Mesothelial cell of epicardium (in vitro differentiated cells): ENCODE results near the gene CEP83. TPM values are rescaled to one million over a fixed set of nuclear protein-coding genes. Genes with fewer than 3 reads are reported as not detected.

Source experiments
- DNase-seq, 2 experiments: peaks; one replicate each; pipeline ENCODE4 v3.0.0; 2021; ENCODE audit warnings: low spot score in 2 of 2; ENCODE audit not compliant: unreplicated experiment in 2 of 2
- H3K27ac Mint-ChIP-seq: 2 replicates; pipeline ENCODE4 v1.8.0; 2021; ENCODE audit warnings: mixed read lengths
- H3K27me3 Mint-ChIP-seq: 2 replicates; pipeline ENCODE4 v1.8.0; 2021; ENCODE audit warnings: low read depth, mixed read lengths
- H3K36me3 Mint-ChIP-seq: 2 replicates; pipeline ENCODE4 v1.8.0; 2021; ENCODE audit warnings: mixed read lengths
- H3K4me1 Mint-ChIP-seq: 2 replicates; pipeline ENCODE4 v1.8.0; 2021; ENCODE audit warnings: mixed read lengths
- H3K4me3 Mint-ChIP-seq: 2 replicates; pipeline ENCODE4 v1.8.0; 2021; ENCODE audit warnings: mild to moderate bottlenecking, moderate library complexity, mixed read lengths
- H3K9me3 Mint-ChIP-seq: 2 replicates; pipeline ENCODE4 v1.8.0; 2021; ENCODE audit warnings: mixed read lengths
- CTCF ChIP-seq: fragments of 200-600 bp; sonication (generic); IDR thresholded peaks from one replicate; pipeline ENCODE4 v1.5.0; 2021; ENCODE audit warnings: antibody characterized with exemption; ENCODE audit not compliant: unreplicated experiment
- total RNA-seq: library from RNA; stranded (reverse); gene quantifications from 3 replicates; pipeline ENCODE4 v1.2.1, GENCODE V29; 2021

Gene CEP83
- total RNA-seq, 1 donor from 2014 or later: 28.9 TPM

- Mint-ChIP-seq H3K4me1 (peaks cover 15% of the 10 kb centered on the region), H3K27me3 (peaks cover 4% of the 10 kb centered on the region), H3K9me3 (no peaks in the 10 kb centered on the region), H3K36me3 (no peaks in the 10 kb centered on the region), H3K27ac (no peak overlapping the region), H3K4me3 (no peak overlapping the region)
- no peak for TF ChIP-seq CTCF
- no peak for DNase-seq
Observed at GRCh38 chr12:94488463-94488862, 28.8 kb upstream of the CEP83 start.

GRCh38 chr12:94481734-94482133, 22.1 kb upstream of the CEP83 start:
- Mint-ChIP-seq H3K4me1 (no peaks in the 10 kb centered on the region), H3K4me3 (no peak overlapping the region), H3K36me3 (no peaks in the 10 kb centered on the region), H3K27ac (no peak overlapping the region), H3K9me3 (no peaks in the 10 kb centered on the region), H3K27me3 (peaks cover 9% of the 10 kb centered on the region)
- DNase-seq: no peak
- TF ChIP-seq CTCF: no peak

GRCh38 chr12:94469522-94469921, 9.9 kb upstream of the CEP83 start:
- H3K4me1 Mint-ChIP-seq: no peaks in the 10 kb centered on the region
- no peak overlapping the region for H3K4me3 Mint-ChIP-seq
- H3K36me3 Mint-ChIP-seq: no peaks in the 10 kb centered on the region
- H3K9me3 Mint-ChIP-seq: no peaks in the 10 kb centered on the region
- no peak for TF ChIP-seq CTCF
- DNase-seq: no peak
- H3K27me3 Mint-ChIP-seq: peaks cover 19% of the 10 kb centered on the region
- no peak overlapping the region for H3K27ac Mint-ChIP-seq

GRCh38 chr12:94460616-94460959, 921 bp upstream of the CEP83 start:
- H3K27ac Mint-ChIP-seq: peak overlapping the region; percentile 97
- H3K36me3 Mint-ChIP-seq: peaks cover 2% of the 10 kb centered on the region
- peak overlapping the region; percentile 92 for H3K4me3 Mint-ChIP-seq
- H3K27me3 Mint-ChIP-seq: peaks cover 2% of the 10 kb centered on the region
- DNase-seq: no peak
- H3K9me3 Mint-ChIP-seq: no peaks in the 10 kb centered on the region
- peaks cover 27% of the 10 kb centered on the region for H3K4me1 Mint-ChIP-seq
- no peak for TF ChIP-seq CTCF

- Mint-ChIP-seq H3K27ac (peak overlapping the region; percentile 97), H3K36me3 (peaks cover 12% of the 10 kb centered on the region), H3K9me3 (no peaks in the 10 kb centered on the region), H3K27me3 (peaks cover 2% of the 10 kb centered on the region), H3K4me1 (peaks cover 27% of the 10 kb centered on the region), H3K4me3 (peak overlapping the region; percentile 92)
- no peak for DNase-seq
- TF ChIP-seq CTCF: no peak
Observed at GRCh38 chr12:94458877-94459727, 565 bp downstream of the CEP83 start.
